GM19099 (cell line): ENCODE results near the gene DEPDC1.

Source experiments
- POLR2A ChIP-seq: IDR thresholded peaks from 3 replicates; pipeline ENCODE4 v1.6.1; 2011; ENCODE audit warnings: low read depth; ENCODE audit not compliant: insufficient read length; ENCODE audit errors: extremely low read depth

DEPDC1 gene

DNA sequence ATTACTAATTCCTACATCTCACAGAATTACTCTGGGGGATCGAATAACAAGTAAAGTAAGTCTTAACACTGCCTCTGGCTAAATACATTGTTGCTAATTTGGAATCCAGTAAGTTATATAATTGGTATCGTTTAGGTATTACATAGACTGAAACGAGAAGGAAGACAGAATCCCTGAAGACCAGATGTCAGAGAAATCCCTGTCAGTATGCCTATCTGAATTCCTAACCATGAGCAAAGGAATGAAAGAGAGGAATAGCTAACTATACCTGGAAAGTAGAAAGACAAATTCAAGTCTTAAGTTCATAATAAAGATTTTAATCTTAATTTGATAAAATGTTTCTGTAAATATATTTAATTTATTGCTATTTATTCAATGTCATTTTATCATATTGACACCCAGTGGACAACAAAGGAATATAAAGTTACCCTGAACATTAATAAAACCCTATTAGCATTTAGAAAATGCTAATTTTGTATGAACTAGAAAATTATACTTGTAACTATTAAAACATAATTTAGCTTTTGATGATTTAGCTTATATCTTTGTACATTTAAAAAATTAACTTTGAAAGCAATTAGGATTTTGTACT lies 11.4 kb downstream of the DEPDC1 start:
- no peak for TF ChIP-seq POLR2A

DNA sequence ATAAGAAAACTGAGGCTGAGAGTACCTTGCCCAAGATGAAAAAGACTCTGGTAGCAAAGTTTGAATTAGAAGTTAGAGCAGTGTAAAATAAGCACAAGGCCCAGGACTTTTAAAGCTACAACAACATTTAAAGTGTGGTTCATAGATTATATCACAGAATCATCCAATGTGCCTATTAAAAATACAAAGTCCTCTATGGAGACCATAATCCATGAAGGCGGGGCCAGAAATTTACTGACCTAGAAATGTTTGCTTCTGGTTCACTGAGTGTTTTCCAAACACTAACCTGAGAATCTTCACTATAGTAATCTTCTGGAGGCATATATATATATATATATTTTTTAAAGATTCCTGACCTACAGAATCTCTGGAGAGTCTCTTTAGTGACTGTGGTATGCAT lies 12.3 kb downstream of the DEPDC1 start:
- TF ChIP-seq POLR2A, result no peak

DNA sequence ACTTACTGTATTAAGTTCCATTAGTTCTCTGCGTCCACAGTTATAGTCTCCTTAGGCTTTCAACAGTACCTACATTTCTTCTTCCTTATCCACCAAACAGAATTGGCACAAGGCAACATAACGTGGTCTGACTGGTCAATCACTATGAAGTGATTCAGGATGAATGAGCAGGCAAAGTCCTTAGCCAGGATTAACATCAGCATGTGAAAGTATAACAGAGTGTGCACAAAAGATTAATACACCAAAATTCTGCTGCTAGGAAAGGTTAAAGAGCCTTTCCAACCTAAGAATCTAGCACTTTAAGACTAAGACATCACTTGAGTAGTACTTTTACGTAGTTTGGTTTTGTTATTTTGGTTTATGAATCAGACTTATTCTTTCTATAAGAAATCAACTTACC lies 15.8 kb downstream of the DEPDC1 start:
- no peak for TF ChIP-seq POLR2A

DNA sequence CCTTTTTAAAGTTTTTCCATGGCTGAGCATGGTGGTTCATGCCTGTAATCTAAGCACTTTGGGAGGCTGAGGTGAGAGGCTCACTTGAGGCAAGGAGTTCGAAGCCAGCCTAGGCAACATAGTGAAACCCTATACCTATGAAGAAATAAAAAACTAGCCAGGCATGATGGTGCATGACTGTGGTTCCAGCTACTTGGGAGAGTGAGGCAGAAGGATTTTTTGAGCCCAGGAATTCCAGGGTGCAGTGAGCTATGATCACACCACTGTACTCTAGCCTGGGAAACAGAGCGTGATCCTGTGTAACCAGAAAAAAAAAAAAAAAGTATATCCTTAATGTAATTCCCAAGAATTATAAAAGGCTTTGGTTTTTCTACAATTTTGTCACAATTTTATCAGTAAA lies 17.4 kb downstream of the DEPDC1 start:
- no peak for TF ChIP-seq POLR2A

DNA sequence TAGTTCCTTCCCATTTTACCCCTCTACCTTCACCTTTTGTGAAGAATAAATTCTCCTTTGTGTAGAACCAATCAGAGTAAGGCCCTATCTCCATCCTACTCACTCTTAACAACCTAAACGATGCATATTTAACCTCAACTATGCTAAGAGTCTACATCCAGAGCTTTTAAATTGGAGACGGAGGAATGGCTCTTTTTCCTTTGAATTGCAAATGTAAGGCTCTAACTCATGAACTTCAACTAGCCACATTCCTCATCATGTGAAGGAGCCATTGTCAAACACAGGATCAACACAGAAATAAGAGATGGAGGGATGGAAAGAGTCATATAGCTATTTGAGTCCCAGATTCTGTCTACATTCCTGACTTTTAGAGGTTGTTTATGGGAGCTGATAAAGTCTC lies 18.2 kb downstream of the DEPDC1 start:
- TF ChIP-seq POLR2A, result no peak

DNA sequence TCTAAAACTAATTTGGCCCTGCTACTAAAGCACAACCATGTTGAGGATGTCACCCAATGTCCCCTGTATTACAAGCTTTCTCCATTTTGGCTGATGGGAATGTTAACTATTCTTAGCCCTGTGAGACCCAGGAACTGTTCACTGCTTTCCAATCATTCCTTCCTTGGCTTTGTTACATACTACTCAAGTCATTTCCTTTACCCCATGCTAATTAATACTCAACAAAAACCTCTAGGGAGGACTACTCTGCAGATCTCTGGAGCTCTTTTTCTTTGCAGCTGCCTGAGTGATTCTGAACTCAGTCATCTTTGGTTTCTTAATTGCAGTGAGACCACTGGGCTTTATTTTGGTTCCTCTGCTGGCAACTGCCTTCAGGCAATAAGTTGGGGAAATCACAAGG lies 23.8 kb downstream of the DEPDC1 start:
- TF ChIP-seq POLR2A, result no peak

DNA sequence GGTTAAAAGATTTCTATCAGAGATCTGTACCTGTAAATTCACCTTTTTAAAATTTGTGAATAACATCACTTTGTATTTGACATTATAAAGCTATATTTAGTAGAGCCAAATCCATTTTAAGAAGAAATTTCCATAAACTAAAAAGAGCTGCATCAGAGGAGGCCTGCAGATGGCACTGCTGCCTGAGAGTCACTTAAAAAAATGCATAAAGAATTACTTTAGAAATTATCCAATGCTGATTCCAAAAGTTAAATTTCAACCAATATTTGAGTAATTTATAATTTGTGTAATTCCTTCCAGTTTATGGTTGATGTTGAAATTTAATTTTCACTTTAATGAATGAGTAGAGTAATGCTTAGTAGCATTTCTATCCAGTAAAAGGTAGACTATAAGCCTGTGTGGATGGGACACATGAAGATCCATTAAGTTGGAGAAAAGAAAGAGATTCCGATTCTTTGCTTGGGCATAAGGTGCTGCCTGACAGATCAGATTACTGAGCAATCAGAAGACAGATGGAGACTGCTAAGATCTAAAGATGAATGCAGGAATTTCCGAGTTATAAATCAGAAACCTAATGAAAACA lies 26.4 kb downstream of the DEPDC1 start:
- TF ChIP-seq POLR2A, result no peak

DNA sequence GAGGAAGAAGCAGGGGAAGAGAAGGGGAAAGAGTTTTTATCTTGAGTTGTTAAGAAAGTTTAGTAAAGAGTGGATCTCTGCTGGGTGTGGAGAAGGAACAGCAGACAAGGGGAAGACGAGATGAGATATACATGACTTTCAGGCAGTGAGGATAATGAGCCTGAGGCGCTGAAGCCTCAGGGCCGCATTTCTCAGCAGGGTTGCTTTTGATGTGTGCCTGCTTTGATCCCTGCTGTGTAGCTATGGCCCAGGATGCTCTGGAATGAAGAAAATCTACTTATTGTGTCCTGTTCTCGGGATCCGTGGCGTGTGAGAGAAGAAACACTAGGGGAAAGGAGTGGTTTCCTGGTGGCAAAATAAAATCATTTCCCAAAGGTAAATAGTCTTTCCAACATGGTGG lies 32.0 kb downstream of the DEPDC1 start:
- TF ChIP-seq POLR2A, result no peak

DNA sequence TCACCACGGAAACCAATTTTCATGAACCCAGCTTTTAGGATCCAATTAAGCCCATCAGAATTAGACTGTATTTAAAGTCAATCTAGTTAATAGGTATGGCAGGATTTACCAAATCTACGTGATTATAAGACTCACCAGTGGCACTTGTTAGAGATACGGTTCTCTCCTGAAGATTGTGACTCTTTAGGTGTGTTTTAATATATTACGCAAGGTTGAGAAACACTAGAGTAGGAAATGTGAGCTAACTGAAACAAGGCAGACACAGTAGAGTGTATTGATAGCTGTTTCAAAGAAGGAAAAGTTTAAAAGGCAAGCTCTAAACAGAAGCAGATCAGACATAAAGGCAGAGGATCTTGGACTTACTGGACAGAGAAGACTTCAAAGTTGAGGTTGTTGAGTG lies 35.9 kb downstream of the DEPDC1 start:
- TF ChIP-seq POLR2A, result no peak

DNA sequence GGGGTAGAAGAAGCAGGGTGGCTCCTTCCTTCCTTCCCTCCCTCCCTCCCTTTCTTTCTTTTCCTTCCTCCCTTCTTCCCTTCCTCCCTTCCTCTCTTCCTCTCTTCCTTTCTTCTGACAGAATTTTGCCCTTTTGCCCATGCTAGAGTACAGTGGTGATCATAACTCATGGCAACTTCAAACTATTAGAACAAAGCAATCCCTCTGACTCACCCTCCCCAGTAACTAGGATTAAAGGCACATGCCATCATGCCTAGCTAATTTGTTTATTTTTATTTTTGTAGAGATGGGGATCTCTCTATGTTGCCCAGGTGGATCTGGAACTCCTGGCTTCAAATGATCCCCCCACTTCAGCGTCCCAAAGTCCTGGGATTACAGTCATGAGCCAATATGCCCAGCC lies 37.1 kb downstream of the DEPDC1 start:
- no peak for TF ChIP-seq POLR2A

DNA sequence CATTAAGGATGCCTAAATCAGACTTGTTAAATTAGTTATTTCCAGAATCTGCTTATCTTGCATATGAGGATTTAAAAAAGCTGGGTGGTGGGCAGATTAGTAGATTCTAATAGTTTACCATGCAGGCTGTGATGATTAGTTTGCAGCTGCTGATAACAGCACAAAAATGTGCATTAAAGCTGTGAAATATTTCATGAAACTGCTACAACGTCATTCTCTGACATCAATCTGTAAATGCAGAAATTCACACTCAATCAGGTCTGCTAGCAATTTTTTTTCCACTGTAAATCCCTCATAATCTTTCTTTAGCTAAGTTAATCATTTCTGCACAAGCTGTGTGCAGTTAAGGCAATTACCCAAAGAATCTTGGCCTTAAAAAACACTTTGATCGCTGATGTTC lies 37.8 kb downstream of the DEPDC1 start:
- TF ChIP-seq POLR2A, result no peak

DNA sequence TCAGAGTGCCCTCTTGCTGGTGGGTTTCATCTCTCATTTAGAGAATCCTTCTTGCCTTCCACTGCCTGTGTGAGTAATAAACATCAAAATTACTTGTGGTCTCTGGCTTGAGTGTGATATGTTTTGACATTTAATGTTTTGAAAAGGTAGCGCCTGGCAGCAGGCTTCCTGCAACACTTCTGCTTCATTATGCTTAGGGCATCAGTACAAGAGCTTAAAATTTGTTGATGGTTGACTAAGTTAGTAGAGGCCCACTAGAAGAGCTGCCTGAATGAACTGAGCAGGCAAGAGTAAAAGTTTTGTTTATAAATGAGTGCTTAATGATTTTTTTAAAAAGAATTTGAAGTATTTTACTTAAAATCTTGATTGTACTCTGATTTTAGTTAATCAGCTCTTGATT lies 40.7 kb downstream of the DEPDC1 start:
- no peak for TF ChIP-seq POLR2A

DNA sequence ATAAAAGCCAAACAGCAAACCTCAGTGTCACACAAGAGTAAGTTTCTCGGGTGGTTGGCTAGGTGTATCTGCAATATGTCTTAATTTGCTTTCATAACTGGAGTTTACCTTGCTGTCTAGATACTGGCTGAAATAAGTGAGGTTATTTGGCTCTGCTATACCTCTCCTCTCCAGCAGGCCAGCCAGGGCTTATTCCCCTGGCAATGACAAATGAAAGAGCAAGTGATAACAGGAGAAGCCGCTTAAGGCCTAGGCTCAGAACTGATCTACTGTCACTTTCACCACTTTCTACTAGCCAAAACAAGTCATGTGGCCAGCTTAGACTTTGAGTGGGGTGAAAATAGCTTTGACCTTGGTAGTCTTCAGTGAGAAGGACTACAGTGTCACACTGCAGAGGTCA lies 42.3 kb downstream of the DEPDC1 start:
- TF ChIP-seq POLR2A, result no peak

DNA sequence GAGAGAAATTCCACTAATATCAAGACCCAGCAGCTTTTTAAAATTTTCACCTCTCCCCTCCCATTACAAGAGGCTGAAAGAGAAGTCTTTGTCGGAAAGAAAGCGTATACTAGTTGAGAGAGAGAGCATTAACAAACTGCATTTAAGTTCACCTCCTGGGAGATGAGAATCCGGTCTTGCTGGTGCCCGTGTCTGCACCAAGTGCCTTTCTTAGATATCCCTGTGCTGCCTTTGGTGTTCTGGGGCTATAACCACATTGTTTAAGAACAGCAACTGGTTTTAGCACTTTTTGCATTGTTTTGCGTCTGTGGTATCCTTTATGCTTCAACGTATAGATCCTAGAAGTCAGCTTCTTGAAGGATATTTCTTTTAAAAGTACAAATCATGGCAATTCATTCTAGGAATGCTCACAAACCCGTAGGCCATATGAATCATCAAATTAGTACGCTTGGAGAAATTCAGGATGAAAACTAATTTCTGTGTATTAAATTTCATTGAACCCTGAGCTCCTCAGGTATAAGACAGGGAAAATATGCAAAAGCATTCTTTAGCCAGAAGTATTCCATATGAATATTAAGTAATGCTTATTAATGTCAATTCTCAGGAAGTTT lies 43.7 kb downstream of the DEPDC1 start:
- TF ChIP-seq POLR2A, result no peak

DNA sequence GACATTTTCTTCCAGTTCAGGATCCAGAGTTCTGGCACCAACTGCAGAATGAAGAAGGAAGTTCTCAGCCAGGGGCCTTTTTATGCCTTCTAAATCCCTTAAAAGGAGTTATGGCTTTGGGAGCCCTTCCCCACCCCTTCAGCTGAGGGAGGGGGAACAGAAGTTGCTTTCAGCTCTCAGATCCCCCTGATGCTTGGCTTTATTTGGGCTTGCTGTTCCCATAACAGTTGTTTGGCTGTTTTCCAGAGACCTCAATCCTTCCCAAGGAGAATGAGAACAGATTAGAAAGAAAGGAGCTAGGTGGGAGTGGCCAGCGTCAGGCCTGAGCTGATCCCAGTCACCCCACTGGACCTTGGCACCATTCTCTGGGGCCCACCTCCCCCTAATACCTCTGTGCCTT lies 47.0 kb downstream of the DEPDC1 start, which contains the start of gene RPE65:
TSS of gene RPE65 (minus strand) at position 54 of the 400 bp plus-strand sequence. CDS start at position 5, 49 bp downstream.
- no peak for TF ChIP-seq POLR2A

DNA sequence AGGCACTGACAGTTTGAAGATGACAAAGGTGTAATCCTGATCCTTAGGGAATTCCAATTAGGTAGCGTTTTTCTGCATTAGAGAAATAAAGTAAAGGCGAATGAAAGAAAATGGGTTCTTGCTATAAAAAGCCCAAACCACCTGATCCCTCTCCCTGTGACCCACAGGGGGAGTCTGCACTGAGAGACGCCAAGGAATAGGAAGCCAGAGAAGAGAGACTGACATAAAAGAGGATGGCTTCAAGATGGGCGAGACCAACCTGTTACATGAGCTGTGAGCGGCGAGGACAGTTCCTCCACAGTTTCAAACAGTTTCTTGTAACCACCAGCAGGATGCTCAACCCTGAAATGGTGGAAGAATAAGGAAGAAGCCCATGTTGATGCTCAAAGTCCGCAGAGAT lies 48.5 kb downstream of the DEPDC1 start:
- TF ChIP-seq POLR2A, result no peak
